Measurements from ENCODE around the gene COBL. TPM values are rescaled to one million over a fixed set of nuclear protein-coding genes. Genes with fewer than 3 reads are reported as not detected.

COBL gene
- total and polyA plus RNA-seq, 12 donors: 15.5 to 109 (median 87.8) TPM

DNA sequence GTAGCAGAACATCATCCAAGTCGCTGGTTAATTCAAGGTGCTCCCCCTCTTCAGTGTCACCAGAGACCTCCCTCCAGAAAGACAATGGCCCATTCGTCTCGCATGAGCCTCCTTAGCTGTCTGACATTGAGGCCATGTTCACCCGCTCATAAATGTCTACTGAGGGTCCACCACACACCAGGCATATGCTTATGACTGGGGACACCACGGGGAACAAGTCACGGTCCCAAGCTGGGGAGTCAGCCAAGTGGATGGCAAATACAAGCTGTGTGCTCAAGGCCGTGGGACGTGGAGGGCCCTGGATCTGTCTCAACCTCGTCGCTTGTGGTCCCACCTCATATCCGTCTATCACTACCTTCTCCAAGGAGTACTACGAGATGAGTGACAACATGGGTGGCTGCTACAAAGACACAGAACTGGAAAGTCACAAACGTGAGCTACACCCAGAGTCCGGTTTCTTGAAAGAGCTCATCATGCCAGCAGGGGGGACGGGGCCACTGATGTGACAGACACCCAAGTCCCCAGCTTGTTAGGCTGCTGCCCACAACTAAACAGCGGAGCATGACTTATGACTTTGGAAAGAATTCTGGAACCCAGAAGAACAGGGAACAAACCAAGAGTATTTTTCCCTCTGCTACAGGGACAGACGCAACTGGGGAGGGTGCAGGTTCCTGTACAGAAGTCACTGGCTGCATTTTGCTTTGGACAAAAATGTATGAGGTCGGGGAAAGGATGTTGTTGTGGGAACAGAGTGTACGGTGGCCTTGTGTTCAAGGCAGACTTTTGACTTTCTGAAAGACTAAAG is 189.6 kb downstream of the COBL start:
- Histone ChIP-seq H3K27me3 (no peaks in the 10 kb centered on the region), H3K4me3 (no peak overlapping the region), H3K4me1 (peaks cover 6 to 51% (median 21%) of the 10 kb centered on the region in 9 donors), H3K9me3 (no peaks in the 10 kb centered on the region), H3K36me3 (no peaks in the 10 kb centered on the region), H3K27ac (peak overlapping the region in 6 of 10 donors; percentile 33 to 72 (median 64))
- TF ChIP-seq, protein P1, sequence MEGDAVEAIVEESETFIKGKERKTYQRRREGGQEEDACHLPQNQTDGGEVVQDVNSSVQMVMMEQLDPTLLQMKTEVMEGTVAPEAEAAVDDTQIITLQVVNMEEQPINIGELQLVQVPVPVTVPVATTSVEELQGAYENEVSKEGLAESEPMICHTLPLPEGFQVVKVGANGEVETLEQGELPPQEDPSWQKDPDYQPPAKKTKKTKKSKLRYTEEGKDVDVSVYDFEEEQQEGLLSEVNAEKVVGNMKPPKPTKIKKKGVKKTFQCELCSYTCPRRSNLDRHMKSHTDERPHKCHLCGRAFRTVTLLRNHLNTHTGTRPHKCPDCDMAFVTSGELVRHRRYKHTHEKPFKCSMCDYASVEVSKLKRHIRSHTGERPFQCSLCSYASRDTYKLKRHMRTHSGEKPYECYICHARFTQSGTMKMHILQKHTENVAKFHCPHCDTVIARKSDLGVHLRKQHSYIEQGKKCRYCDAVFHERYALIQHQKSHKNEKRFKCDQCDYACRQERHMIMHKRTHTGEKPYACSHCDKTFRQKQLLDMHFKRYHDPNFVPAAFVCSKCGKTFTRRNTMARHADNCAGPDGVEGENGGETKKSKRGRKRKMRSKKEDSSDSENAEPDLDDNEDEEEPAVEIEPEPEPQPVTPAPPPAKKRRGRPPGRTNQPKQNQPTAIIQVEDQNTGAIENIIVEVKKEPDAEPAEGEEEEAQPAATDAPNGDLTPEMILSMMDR (IDR thresholded peaks at IDR 0.05): no peak
- intact Hi-C loops (cut with DNase I): loop anchor here in 2 of 10 donors (10.0 kb wide), 2 partner anchors 162 to 172 kb away; no protein-coding TSS in a partner anchor
- WGBS, 2 donors: 92 to 95% methylated on average over 19 of the region's 19 CpGs
- DNase-seq: no peak
- peak in 3 of 8 donors; percentile 55 to 77 (median 72) for ATAC-seq

DNA sequence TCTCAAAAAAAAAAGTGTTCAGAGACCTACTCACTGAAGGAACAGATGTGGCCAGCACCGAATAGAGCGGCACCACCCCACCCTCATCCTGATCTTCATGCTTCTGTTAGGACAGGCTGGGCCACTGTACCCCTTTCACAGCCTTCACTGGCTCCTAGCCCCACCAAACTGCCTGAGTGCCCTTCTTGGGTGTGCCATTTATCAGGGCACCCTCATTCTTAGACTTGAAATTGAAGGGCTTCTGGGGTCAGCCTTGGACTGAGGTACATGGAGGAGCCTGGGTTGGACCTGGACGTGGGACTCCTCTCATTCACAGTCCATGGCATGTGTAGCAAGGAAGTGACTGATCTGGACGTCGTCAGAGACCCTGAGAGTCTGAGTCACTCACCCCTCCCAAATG is 190.3 kb downstream of the COBL start:
- WGBS, 2 donors: 83 to 87% methylated on average over 5 of the region's 5 CpGs
- TF ChIP-seq, protein P1 (IDR thresholded peaks at IDR 0.05): no peak
- intact Hi-C loops (cut with DNase I): loop anchor here in 2 of 10 donors (10.0 kb wide), 2 partner anchors 162 to 172 kb away; no protein-coding TSS in a partner anchor
- H3K27me3 ChIP-seq: no peaks in the 10 kb centered on the region
- peak overlapping the region in 5 of 10 donors; percentile 33 to 71 (median 60) for H3K27ac ChIP-seq
- peaks cover 6 to 56% (median 28%) of the 10 kb centered on the region in 9 donors for H3K4me1 ChIP-seq
- ATAC-seq: no peak
- DNase-seq: no peak
- no peak overlapping the region for H3K4me3 ChIP-seq
- H3K36me3 ChIP-seq: no peaks in the 10 kb centered on the region
- no peaks in the 10 kb centered on the region for H3K9me3 ChIP-seq

DNA sequence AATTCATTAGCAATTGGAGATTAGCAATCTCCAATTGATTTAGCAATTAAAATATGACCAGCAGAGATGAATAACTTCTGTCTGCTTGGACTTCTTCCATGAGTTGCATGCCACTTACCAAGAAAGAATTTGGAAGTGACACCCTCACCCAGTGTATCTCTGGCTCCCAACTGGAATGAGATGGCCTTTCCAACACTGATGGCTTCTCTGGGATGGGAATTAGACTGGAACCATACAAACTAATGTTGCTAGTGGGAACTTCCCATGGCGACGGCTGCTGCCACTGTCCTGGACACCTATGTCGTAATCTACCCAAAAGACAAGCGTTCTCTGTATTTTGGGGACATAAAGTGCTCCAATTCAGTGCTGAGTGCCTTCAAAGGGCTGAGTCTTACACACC is 192.3 kb downstream of the COBL start:
- H3K4me3 ChIP-seq: no peak overlapping the region
- WGBS, 2 donors: 66 to 75% methylated on average over 4 of the region's 4 CpGs
- no peak for ATAC-seq
- no peaks in the 10 kb centered on the region for H3K36me3 ChIP-seq
- no peaks in the 10 kb centered on the region for H3K27me3 ChIP-seq
- TF ChIP-seq, protein P1 (IDR thresholded peaks at IDR 0.05): no peak
- intact Hi-C loops (cut with DNase I): loop anchor here in 5 of 10 donors (5.0 to 10.0 kb wide), 7 partner anchors 47 to 342 kb away; partner anchors contain the start of gene GRB10 (in 1 of the 5)
- peaks cover 6 to 51% (median 33%) of the 10 kb centered on the region in 9 donors for H3K4me1 ChIP-seq
- no peaks in the 10 kb centered on the region for H3K9me3 ChIP-seq
- no peak for DNase-seq
- H3K27ac ChIP-seq: peak overlapping the region in 3 of 10 donors; percentile 49 to 84 (median 79)

DNA sequence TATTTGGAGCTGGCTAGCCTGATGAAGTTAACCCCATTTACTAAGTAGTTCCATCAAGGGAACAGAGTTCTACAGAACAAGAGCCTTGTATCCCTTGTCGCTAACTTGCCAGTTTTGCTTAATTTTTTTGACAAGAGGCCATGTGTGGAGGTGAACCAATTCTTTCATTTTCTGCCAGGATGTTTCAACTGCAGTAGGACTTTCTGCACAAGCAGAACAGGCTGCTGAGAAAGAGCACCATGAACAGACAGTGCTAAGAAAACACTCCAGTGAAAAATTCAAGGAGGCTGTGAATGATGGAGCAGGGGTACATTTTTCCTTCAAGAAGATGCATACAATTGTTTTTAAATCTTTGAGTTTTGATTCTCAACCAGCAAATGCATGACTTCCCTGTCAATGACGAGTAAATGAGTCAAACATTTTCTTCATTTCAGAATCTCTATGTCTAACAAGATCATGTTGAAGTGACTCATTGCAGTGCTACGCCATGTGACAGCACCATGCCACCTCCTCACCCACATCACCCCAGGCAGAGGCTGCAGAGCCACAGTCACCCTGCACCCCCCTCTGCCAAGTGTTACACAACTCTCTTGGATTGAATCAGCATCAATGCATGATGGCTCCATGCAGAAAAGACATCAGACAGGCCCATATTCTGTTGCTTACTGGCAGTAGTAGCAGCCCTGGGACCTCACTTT is 193.1 kb downstream of the COBL start:
- Histone ChIP-seq H3K4me1 (peaks cover 6 to 51% (median 33%) of the 10 kb centered on the region in 9 donors), H3K27me3 (no peaks in the 10 kb centered on the region), H3K36me3 (no peaks in the 10 kb centered on the region), H3K4me3 (no peak overlapping the region), H3K9me3 (no peaks in the 10 kb centered on the region), H3K27ac (peak overlapping the region in 7 of 10 donors; percentile 5 to 84 (median 69))
- TF ChIP-seq, protein P1 (IDR thresholded peaks at IDR 0.05): no peak
- WGBS, 2 donors: 80 to 82% methylated on average over 3 of the region's 3 CpGs
- ATAC-seq: peak in 4 of 8 donors; percentile 57 to 77 (median 64)
- intact Hi-C loops (cut with DNase I): loop anchor here in 5 of 10 donors (5.0 to 10.0 kb wide), 7 partner anchors 46 to 341 kb away; partner anchors contain the start of gene GRB10 (in 1 of the 5)
- DNase-seq: peak in 1 of 2 donors; percentile 27

Measured in heart right ventricle (tissue), 16 donors.